Calu3 (cell line): ENCODE measurements around the gene UCK1. TPM values are rescaled to one million over a fixed set of nuclear protein-coding genes. Genes with fewer than 3 reads are reported as not detected.

Experiments
- BruUV-seq: library from RNA; stranded (reverse); fragments of 400-500 nt; replicated peaks from 2 replicates; lab custom pipeline; 2021; lab: Mats Ljungman, UMichigan
- CTCF ChIA-PET: fragments of 300-600 bp; sonication (Branson Sonifier 250); formaldehyde crosslinking; loops from one replicate; lab custom pipeline; 2022; ENCODE audit warnings: antibody characterized with exemption; lab: Charles Lee
- DNase-seq: peaks from one replicate; pipeline ENCODE4 v3.0.0; 2022
- H3K27ac Mint-ChIP-seq: one replicate; pipeline ENCODE4 v1.8.0; 2022; ENCODE audit warnings: mixed read lengths; ENCODE audit not compliant: unreplicated experiment
- H3K27me3 Mint-ChIP-seq: one replicate; pipeline ENCODE4 v1.8.0; 2022; ENCODE audit warnings: mixed read lengths; ENCODE audit not compliant: unreplicated experiment
- H3K36me3 Mint-ChIP-seq: one replicate; pipeline ENCODE4 v1.8.0; 2022; ENCODE audit warnings: mild to moderate bottlenecking, moderate library complexity, mixed read lengths; ENCODE audit not compliant: insufficient read depth, unreplicated experiment
- H3K4me1 Mint-ChIP-seq: one replicate; pipeline ENCODE4 v1.8.0; 2022; ENCODE audit warnings: mild to moderate bottlenecking, low read depth, mixed read lengths; ENCODE audit not compliant: unreplicated experiment
- H3K4me3 Mint-ChIP-seq: one replicate; pipeline ENCODE4 v1.8.0; 2022; ENCODE audit warnings: mild to moderate bottlenecking, low read depth, moderate library complexity, mixed read lengths; ENCODE audit not compliant: unreplicated experiment
- H3K9me3 Mint-ChIP-seq: one replicate; pipeline ENCODE4 v1.8.0; 2022; ENCODE audit warnings: low read depth, mixed read lengths; ENCODE audit not compliant: unreplicated experiment
- CTCF ChIP-seq: fragments of 200-600 bp; IDR thresholded peaks from one replicate; pipeline ENCODE4 v1.8.0; 2022; ENCODE audit warnings: antibody characterized with exemption; ENCODE audit not compliant: unreplicated experiment
- intact Hi-C: fragments of 100-400 bp; cut with micrococcal nuclease; formaldehyde crosslinking; loops from one replicate; pipeline ENCODE4 v1.10.0; 2022; ENCODE audit not compliant: unreplicated experiment
- total RNA-seq: library from RNA; stranded (reverse); gene quantifications from 2 replicates; pipeline ENCODE4 v1.2.3, GENCODE V29; 2022

Gene UCK1
- total RNA-seq, 1 experiment from 2014 or later: 19.6 TPM

- intact Hi-C loops: no loop called here
- no TSS peak for BruUV-seq
- H3K9me3 Mint-ChIP-seq: no peaks in the 10 kb centered on the region
- H3K27ac Mint-ChIP-seq: no peak overlapping the region
- H3K27me3 Mint-ChIP-seq: no peaks in the 10 kb centered on the region
- no peaks in the 10 kb centered on the region for H3K4me1 Mint-ChIP-seq
- H3K36me3 Mint-ChIP-seq: peaks cover 15% of the 10 kb centered on the region
- CTCF ChIA-PET: interaction anchor here (0.7 kb wide), 1 partner anchor 1645 kb away, joined by 3 read pairs; no protein-coding TSS in a partner anchor
- H3K4me3 Mint-ChIP-seq: peak overlapping the region; percentile 70
- TF ChIP-seq CTCF: no peak
- no peak for DNase-seq
Measured at GRCh38 chr9:131529597-131530545, 1.2 kb downstream of the UCK1 start.

- no peak overlapping the region for H3K27ac Mint-ChIP-seq
- no peak overlapping the region for H3K4me3 Mint-ChIP-seq
- TF ChIP-seq CTCF: no peak
- intact Hi-C loops: no loop called here
- no TSS peak for BruUV-seq
- no peaks in the 10 kb centered on the region for H3K27me3 Mint-ChIP-seq
- no peaks in the 10 kb centered on the region for H3K4me1 Mint-ChIP-seq
- CTCF ChIA-PET: interaction anchor here (0.7 kb wide), 1 partner anchor 1644 kb away, joined by 3 read pairs; no protein-coding TSS in a partner anchor
- H3K36me3 Mint-ChIP-seq: peaks cover 19% of the 10 kb centered on the region
- DNase-seq: no peak
- no peaks in the 10 kb centered on the region for H3K9me3 Mint-ChIP-seq
Measured at GRCh38 chr9:131528886-131529505, 2.1 kb downstream of the UCK1 start.

- no peak overlapping the region for H3K4me3 Mint-ChIP-seq
- no peaks in the 10 kb centered on the region for H3K9me3 Mint-ChIP-seq
- no peak overlapping the region for H3K27ac Mint-ChIP-seq
- DNase-seq: no peak
- peaks cover 22% of the 10 kb centered on the region for H3K36me3 Mint-ChIP-seq
- CTCF ChIA-PET: no interaction called here
- TF ChIP-seq CTCF: no peak
- no peaks in the 10 kb centered on the region for H3K27me3 Mint-ChIP-seq
- intact Hi-C loops: no loop called here
- no peaks in the 10 kb centered on the region for H3K4me1 Mint-ChIP-seq
- BruUV-seq: TSS peak; percentile 11
Measured at GRCh38 chr9:131528186-131528585, 2.9 kb downstream of the UCK1 start.

GRCh38 chr9:131525643-131526565, 5.2 kb downstream of the UCK1 start:
- Mint-ChIP-seq H3K36me3 (peaks cover 26% of the 10 kb centered on the region), H3K9me3 (no peaks in the 10 kb centered on the region), H3K4me3 (no peak overlapping the region), H3K27me3 (no peaks in the 10 kb centered on the region), H3K27ac (no peak overlapping the region), H3K4me1 (no peaks in the 10 kb centered on the region)
- intact Hi-C loops: no loop called here
- no peak for DNase-seq
- no peak for TF ChIP-seq CTCF
- CTCF ChIA-PET: no interaction called here
- BruUV-seq: no TSS peak
